Right hindlimb (tissue), 1 donor: Measurements from ENCODE around the gene SCAPER.
"Not testable (repeated sequence)": the region's sequence is repeated elsewhere in the genome, so short reads cannot be mapped to it uniquely, and the experiment has no call there.

Source experiments
- DNase-seq: peaks from one replicate; pipeline ENCODE4 v3.0.0-alpha.2; 2018

SCAPER gene

GRCh38 chr15:76309601-76310330 is 595.4 kb downstream of the SCAPER start:
- DNase-seq: no peak

- no peak for DNase-seq
Observed at GRCh38 chr15:76303909-76304308, 601.2 kb downstream of the SCAPER start.

GRCh38 chr15:76299786-76300185 is 605.4 kb downstream of the SCAPER start:
- DNase-seq: no peak

GRCh38 chr15:76298986-76299385 is 606.2 kb downstream of the SCAPER start:
- DNase-seq: no peak

GRCh38 chr15:76297951-76298350 is 607.2 kb downstream of the SCAPER start:
- not testable (repeated sequence) for DNase-seq
